HEK293 (cell line): ENCODE measurements around the gene LDB1.

Experiments used
- BCL11B ChIP-seq: fragments of 450-650 bp; formaldehyde crosslinking; IDR thresholded peaks from 2 replicates; pipeline ENCODE4 v1.5.1; 2016; ENCODE audit warnings: low read depth, missing biosample characterization, missing genetic modification characterization
- GFI1B ChIP-seq: fragments of 450-650 bp; formaldehyde crosslinking; IDR thresholded peaks from 2 replicates; pipeline ENCODE4 v1.5.1; 2016; ENCODE audit warnings: missing biosample characterization, missing genetic modification characterization
- GLIS2 ChIP-seq: fragments of 450-650 bp; formaldehyde crosslinking; IDR thresholded peaks from 2 replicates; pipeline ENCODE4 v1.5.1; 2016; ENCODE audit warnings: missing biosample characterization, missing genetic modification characterization
- KLF10 ChIP-seq: fragments of 450-650 bp; IDR thresholded peaks from 2 replicates; pipeline ENCODE4 v1.5.1; 2018; ENCODE audit warnings: missing biosample characterization, mild to moderate bottlenecking, missing genetic modification characterization
- OVOL3 ChIP-seq: fragments of 450-650 bp; formaldehyde crosslinking; IDR thresholded peaks from 2 replicates; pipeline ENCODE4 v1.5.1; 2016; ENCODE audit warnings: missing biosample characterization, missing genetic modification characterization
- ZBTB20 ChIP-seq: fragments of 450-650 bp; formaldehyde crosslinking; IDR thresholded peaks from 2 replicates; pipeline ENCODE4 v1.5.1; 2016; ENCODE audit warnings: missing biosample characterization, missing genetic modification characterization
- ZFP41 ChIP-seq: fragments of 450-650 bp; formaldehyde crosslinking; IDR thresholded peaks from 2 replicates; pipeline ENCODE4 v1.5.1; 2016; ENCODE audit warnings: missing biosample characterization, missing genetic modification characterization, borderline replicate concordance
- ZIC2 ChIP-seq: fragments of 450-650 bp; formaldehyde crosslinking; IDR thresholded peaks from 2 replicates; pipeline ENCODE4 v1.5.1; 2016; ENCODE audit warnings: missing biosample characterization, missing genetic modification characterization
- ZNF157 ChIP-seq: fragments of 450-650 bp; formaldehyde crosslinking; IDR thresholded peaks from 2 replicates; pipeline ENCODE4 v1.5.1; 2016; ENCODE audit warnings: missing biosample characterization, missing genetic modification characterization
- ZNF223 ChIP-seq: fragments of 450-650 bp; formaldehyde crosslinking; IDR thresholded peaks from 2 replicates; pipeline ENCODE4 v1.5.1; 2016; ENCODE audit warnings: missing biosample characterization, missing genetic modification characterization
- ZNF239 ChIP-seq: fragments of 450-650 bp; formaldehyde crosslinking; IDR thresholded peaks from 2 replicates; pipeline ENCODE4 v1.5.1; 2016; ENCODE audit warnings: missing biosample characterization, missing genetic modification characterization
- ZNF341 ChIP-seq: fragments of 450-650 bp; formaldehyde crosslinking; IDR thresholded peaks from 2 replicates; pipeline ENCODE4; 2016; ENCODE audit warnings: low read depth, missing biosample characterization, missing genetic modification characterization
- ZNF394 ChIP-seq: fragments of 450-650 bp; formaldehyde crosslinking; IDR thresholded peaks from 2 replicates; pipeline ENCODE4 v1.5.1; 2016; ENCODE audit warnings: missing biosample characterization, missing genetic modification characterization, mild to moderate bottlenecking, moderate library complexity, borderline replicate concordance
- ZNF404 ChIP-seq: fragments of 450-650 bp; formaldehyde crosslinking; IDR thresholded peaks from 2 replicates; pipeline ENCODE4 v1.5.1; 2017; ENCODE audit warnings: missing biosample characterization, missing genetic modification characterization
- ZNF426 ChIP-seq: fragments of 450-650 bp; formaldehyde crosslinking; IDR thresholded peaks from 2 replicates; pipeline ENCODE4 v1.5.1; 2017; ENCODE audit warnings: missing biosample characterization, missing genetic modification characterization, mild to moderate bottlenecking, inconsistent platforms, moderate library complexity
- ZNF510 ChIP-seq: fragments of 450-650 bp; formaldehyde crosslinking; IDR thresholded peaks from 2 replicates; pipeline ENCODE4 v1.5.1; 2018; ENCODE audit warnings: mild to moderate bottlenecking, missing genetic modification characterization, missing biosample characterization; ENCODE audit not compliant: insufficient replicate concordance
- ZNF518A ChIP-seq: fragments of 450-650 bp; formaldehyde crosslinking; conservative IDR thresholded peaks from 2 replicates; pipeline ENCODE4 v1.5.1; 2016; ENCODE audit warnings: low read depth, missing biosample characterization, missing genetic modification characterization
- ZNF521 ChIP-seq: fragments of 450-650 bp; formaldehyde crosslinking; IDR thresholded peaks from 2 replicates; pipeline ENCODE4 v1.5.1; 2017; ENCODE audit warnings: missing biosample characterization, mild to moderate bottlenecking, missing genetic modification characterization
- ZNF530 ChIP-seq: fragments of 450-650 bp; formaldehyde crosslinking; IDR thresholded peaks from 2 replicates; pipeline ENCODE4 v1.5.1; 2016; ENCODE audit warnings: low read depth, missing biosample characterization, missing genetic modification characterization
- ZNF548 ChIP-seq: fragments of 450-650 bp; formaldehyde crosslinking; IDR thresholded peaks from 2 replicates; pipeline ENCODE4 v1.5.1; 2016; ENCODE audit warnings: missing biosample characterization, missing genetic modification characterization
- ZNF558 ChIP-seq: fragments of 450-650 bp; formaldehyde crosslinking; IDR thresholded peaks from 2 replicates; pipeline ENCODE4 v1.5.1; 2016; ENCODE audit warnings: missing biosample characterization, missing genetic modification characterization
- ZNF571 ChIP-seq: fragments of 450-650 bp; formaldehyde crosslinking; IDR thresholded peaks from 2 replicates; pipeline ENCODE4 v1.5.0; 2017; ENCODE audit warnings: missing biosample characterization, missing genetic modification characterization
- ZNF600 ChIP-seq: fragments of 450-650 bp; formaldehyde crosslinking; IDR thresholded peaks from 2 replicates; pipeline ENCODE4 v1.5.1; 2016; ENCODE audit warnings: missing biosample characterization, missing genetic modification characterization
- ZNF626 ChIP-seq: fragments of 450-650 bp; sonication (Bioruptor Pico); formaldehyde crosslinking; IDR thresholded peaks from 2 replicates; pipeline ENCODE4 v1.5.1; 2018; ENCODE audit warnings: missing biosample characterization, missing genetic modification characterization, inconsistent platforms
- ZNF629 ChIP-seq: fragments of 450-650 bp; formaldehyde crosslinking; IDR thresholded peaks from 2 replicates; pipeline ENCODE4 v1.5.1; 2017; ENCODE audit warnings: missing biosample characterization, missing genetic modification characterization
- ZNF654 ChIP-seq: fragments of 450-650 bp; formaldehyde crosslinking; IDR thresholded peaks from 2 replicates; pipeline ENCODE4 v1.5.1; 2016; ENCODE audit warnings: low read depth, missing biosample characterization, missing genetic modification characterization
- ZNF664 ChIP-seq: fragments of 450-650 bp; formaldehyde crosslinking; IDR thresholded peaks from 2 replicates; pipeline ENCODE4 v1.5.1; 2016; ENCODE audit warnings: missing biosample characterization, missing genetic modification characterization
- ZNF747 ChIP-seq: fragments of 450-650 bp; formaldehyde crosslinking; IDR thresholded peaks from 2 replicates; pipeline ENCODE4 v1.5.1; 2016; ENCODE audit warnings: missing biosample characterization, missing genetic modification characterization
- ZNF768 ChIP-seq: fragments of 450-650 bp; formaldehyde crosslinking; IDR thresholded peaks from 2 replicates; pipeline ENCODE4 v1.5.1; 2018; ENCODE audit warnings: missing biosample characterization, mild to moderate bottlenecking, missing genetic modification characterization
- ZNF830 ChIP-seq: fragments of 450-650 bp; IDR thresholded peaks from 2 replicates; pipeline ENCODE4 v1.5.0; 2018; ENCODE audit warnings: missing biosample characterization, missing genetic modification characterization, low read depth, mild to moderate bottlenecking, moderate library complexity
- ZSCAN23 ChIP-seq: fragments of 450-650 bp; formaldehyde crosslinking; IDR thresholded peaks from 2 replicates; pipeline ENCODE4 v1.5.1; 2016; ENCODE audit warnings: missing biosample characterization, missing genetic modification characterization
- TF ChIP-seq, protein P1 (sequence below): fragments of 450-650 bp; formaldehyde crosslinking; IDR thresholded peaks from 2 replicates; pipeline ENCODE4 v1.5.1; 2016; ENCODE audit warnings: missing biosample characterization, missing genetic modification characterization
- TF ChIP-seq, protein P2 (sequence below): fragments of 450-650 bp; formaldehyde crosslinking; IDR thresholded peaks from 2 replicates; pipeline ENCODE4 v1.5.1; 2017; ENCODE audit warnings: missing biosample characterization, missing genetic modification characterization

The LDB1 gene

DNA sequence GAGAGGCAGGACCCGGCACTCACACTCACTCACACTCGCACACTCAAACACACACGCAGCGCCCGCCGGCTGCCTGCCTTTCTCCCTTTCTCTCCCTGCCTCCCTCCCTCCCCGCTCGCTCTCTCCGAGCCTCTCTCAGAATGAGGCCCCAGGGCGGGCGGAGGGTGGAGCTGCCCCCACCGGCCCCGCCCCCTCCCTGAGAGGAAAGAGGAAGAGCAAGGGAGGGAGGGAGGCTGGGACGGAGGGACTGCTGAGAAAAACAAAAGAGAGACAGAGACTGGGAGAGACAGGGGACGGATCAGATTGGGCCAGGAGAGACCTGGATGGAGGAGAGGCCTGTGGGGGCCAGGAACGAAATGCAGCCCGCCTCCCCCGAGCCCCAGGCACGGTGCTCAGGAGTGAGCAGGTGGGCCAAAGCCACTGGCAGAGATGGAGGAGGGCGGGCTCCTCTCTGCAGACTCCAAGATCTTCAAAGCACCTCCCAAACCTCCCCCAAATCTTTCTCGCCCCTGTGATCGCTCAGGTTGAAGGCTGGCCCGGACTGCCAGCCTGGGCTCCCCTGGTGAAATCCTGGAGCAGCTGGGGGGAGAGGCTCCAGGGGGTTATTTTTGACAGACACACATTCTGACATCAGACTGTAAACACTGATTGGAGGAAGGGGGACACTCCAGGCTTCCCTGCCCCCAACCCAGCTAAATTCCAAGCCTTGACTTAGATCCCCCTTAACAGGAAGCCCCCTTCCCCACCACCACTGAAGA is 5.1 kb downstream of the LDB1 start (continued):
- TF ChIP-seq, protein P1, sequence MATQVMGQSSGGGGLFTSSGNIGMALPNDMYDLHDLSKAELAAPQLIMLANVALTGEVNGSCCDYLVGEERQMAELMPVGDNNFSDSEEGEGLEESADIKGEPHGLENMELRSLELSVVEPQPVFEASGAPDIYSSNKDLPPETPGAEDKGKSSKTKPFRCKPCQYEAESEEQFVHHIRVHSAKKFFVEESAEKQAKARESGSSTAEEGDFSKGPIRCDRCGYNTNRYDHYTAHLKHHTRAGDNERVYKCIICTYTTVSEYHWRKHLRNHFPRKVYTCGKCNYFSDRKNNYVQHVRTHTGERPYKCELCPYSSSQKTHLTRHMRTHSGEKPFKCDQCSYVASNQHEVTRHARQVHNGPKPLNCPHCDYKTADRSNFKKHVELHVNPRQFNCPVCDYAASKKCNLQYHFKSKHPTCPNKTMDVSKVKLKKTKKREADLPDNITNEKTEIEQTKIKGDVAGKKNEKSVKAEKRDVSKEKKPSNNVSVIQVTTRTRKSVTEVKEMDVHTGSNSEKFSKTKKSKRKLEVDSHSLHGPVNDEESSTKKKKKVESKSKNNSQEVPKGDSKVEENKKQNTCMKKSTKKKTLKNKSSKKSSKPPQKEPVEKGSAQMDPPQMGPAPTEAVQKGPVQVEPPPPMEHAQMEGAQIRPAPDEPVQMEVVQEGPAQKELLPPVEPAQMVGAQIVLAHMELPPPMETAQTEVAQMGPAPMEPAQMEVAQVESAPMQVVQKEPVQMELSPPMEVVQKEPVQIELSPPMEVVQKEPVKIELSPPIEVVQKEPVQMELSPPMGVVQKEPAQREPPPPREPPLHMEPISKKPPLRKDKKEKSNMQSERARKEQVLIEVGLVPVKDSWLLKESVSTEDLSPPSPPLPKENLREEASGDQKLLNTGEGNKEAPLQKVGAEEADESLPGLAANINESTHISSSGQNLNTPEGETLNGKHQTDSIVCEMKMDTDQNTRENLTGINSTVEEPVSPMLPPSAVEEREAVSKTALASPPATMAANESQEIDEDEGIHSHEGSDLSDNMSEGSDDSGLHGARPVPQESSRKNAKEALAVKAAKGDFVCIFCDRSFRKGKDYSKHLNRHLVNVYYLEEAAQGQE (tag by site-specific recombination), result no peak
- TF ChIP-seq ZNF510 (tag by site-specific recombination), result no peak
- peak; percentile 39; the same call in 1 of the 2 replicates for TF ChIP-seq ZNF629
- TF ChIP-seq ZNF394 (tag by site-specific recombination), result no peak
- TF ChIP-seq ZNF571, result no peak
- peak; percentile 35; the same call in 1 of the 2 replicates for TF ChIP-seq ZBTB20 (tag by site-specific recombination)
- no peak for TF ChIP-seq ZNF768 (tag by site-specific recombination)
- peak; percentile 99 for TF ChIP-seq ZNF341
- peak; percentile 80; the same call in 1 of the 2 replicates for TF ChIP-seq ZNF600
- no peak for TF ChIP-seq ZNF548 (tag by site-specific recombination)
- no peak for TF ChIP-seq ZNF664 (tag by site-specific recombination)
- TF ChIP-seq ZNF558 (tag by site-specific recombination), result no peak
- TF ChIP-seq ZNF223, result no peak
- no peak for TF ChIP-seq ZNF530 (tag by site-specific recombination)
- TF ChIP-seq OVOL3 (tag by site-specific recombination), result no peak
- no peak; the same call in 1 of the 2 replicates for TF ChIP-seq KLF10 (tag by site-specific recombination)
- TF ChIP-seq ZNF626, result no peak
- TF ChIP-seq ZNF239 (tag by site-specific recombination), result no peak
- no peak for TF ChIP-seq ZNF157 (tag by site-specific recombination)
- TF ChIP-seq ZNF521 (tag by site-specific recombination), result no peak
- no peak for TF ChIP-seq GFI1B (tag by site-specific recombination)
- no peak for TF ChIP-seq ZNF654
- TF ChIP-seq BCL11B (tag by site-specific recombination), result no peak
- no peak for TF ChIP-seq ZNF518A (tag by site-specific recombination)
- no peak for TF ChIP-seq ZNF747
- TF ChIP-seq ZIC2 (tag by site-specific recombination), result peak; percentile 40; the same call in 1 of the 2 replicates
- TF ChIP-seq GLIS2, result peak; percentile 92
- no peak for TF ChIP-seq ZNF830 (tag by site-specific recombination)
- no peak for TF ChIP-seq ZNF404
- TF ChIP-seq, protein P2, sequence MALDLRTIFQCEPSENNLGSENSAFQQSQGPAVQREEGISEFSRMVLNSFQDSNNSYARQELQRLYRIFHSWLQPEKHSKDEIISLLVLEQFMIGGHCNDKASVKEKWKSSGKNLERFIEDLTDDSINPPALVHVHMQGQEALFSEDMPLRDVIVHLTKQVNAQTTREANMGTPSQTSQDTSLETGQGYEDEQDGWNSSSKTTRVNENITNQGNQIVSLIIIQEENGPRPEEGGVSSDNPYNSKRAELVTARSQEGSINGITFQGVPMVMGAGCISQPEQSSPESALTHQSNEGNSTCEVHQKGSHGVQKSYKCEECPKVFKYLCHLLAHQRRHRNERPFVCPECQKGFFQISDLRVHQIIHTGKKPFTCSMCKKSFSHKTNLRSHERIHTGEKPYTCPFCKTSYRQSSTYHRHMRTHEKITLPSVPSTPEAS (tag by site-specific recombination), result no peak
- no peak for TF ChIP-seq ZSCAN23 (tag by site-specific recombination)
- TF ChIP-seq ZNF426, result no peak
- no peak for TF ChIP-seq ZFP41 (tag by site-specific recombination)
